Lower leg skin (tissue), 4 donors: ENCODE results near the gene ITIH2. TPM values are rescaled to one million over a fixed set of nuclear protein-coding genes. Genes with fewer than 3 reads are reported as not detected.

Source experiments
- DNase-seq, 2 donors: peaks; one replicate each; pipeline ENCODE4 v3.0.0-alpha.2; 2019; ENCODE audit warnings: low spot score in 2 of 2
- H3K4me3 ChIP-seq: fragments of 200-600 bp; sonication (generic); 2 replicates; pipeline ENCODE4 v1.5.1; 2017; ENCODE audit warnings: mild to moderate bottlenecking, low read depth; ENCODE audit not compliant: poor library complexity, severe bottlenecking
- POLR2A ChIP-seq, 2 donors: fragments of 450-650 bp; IDR thresholded peaks; one replicate each; pipeline ENCODE4 v1.6.1; 2016 to 2017; ENCODE audit warnings: antibody characterized with exemption in 2 of 2, mild to moderate bottlenecking in 1 of 2, moderate library complexity in 1 of 2
- WGBS, 2 donors: methylation state at CpG; one replicate each; pipeline ENCODE4 v1.1.5; 2018; 5-methylcytosine and 5-hydroxymethylcytosine counted together
- intact Hi-C: fragments of 100-400 bp; cut with DNase I; formaldehyde crosslinking; loops from one replicate; pipeline ENCODE4 v1.15.0; 2023; ENCODE audit warnings: low total_unique reads
- total RNA-seq, 4 donors: library from RNA; depleted of rRNA; stranded (reverse); fragments of >200 nt; gene quantifications; one replicate each; pipeline ENCODE4 v1.1.0, GENCODE V29; 2016
- TF ChIP-seq, protein P1 (sequence below), 3 donors: fragments of 450-650 bp; IDR thresholded peaks; one replicate each; pipeline ENCODE4 v1.5.1; 2016; ENCODE audit warnings: antibody characterized with exemption in 3 of 3, mild to moderate bottlenecking in 3 of 3, moderate library complexity in 2 of 3

Gene ITIH2
- total RNA-seq, 4 donors from 2014 or later: not detected

- no peak for DNase-seq
- 81 to 90% methylated on average over 4 of the region's 4 CpGs for WGBS, 2 donors
- intact Hi-C loops: no loop called here
Measured at GRCh38 chr10:7794251-7795026, 91.3 kb downstream of the ITIH2 start.

GRCh38 chr10:7795605-7796004, 92.5 kb downstream of the ITIH2 start:
- intact Hi-C loops: no loop called here
- no peak for DNase-seq
- no peak overlapping the region for H3K4me3 ChIP-seq
- 64 to 73% methylated on average over 4 of the region's 4 CpGs for WGBS, 2 donors
- TF ChIP-seq, protein P1, sequence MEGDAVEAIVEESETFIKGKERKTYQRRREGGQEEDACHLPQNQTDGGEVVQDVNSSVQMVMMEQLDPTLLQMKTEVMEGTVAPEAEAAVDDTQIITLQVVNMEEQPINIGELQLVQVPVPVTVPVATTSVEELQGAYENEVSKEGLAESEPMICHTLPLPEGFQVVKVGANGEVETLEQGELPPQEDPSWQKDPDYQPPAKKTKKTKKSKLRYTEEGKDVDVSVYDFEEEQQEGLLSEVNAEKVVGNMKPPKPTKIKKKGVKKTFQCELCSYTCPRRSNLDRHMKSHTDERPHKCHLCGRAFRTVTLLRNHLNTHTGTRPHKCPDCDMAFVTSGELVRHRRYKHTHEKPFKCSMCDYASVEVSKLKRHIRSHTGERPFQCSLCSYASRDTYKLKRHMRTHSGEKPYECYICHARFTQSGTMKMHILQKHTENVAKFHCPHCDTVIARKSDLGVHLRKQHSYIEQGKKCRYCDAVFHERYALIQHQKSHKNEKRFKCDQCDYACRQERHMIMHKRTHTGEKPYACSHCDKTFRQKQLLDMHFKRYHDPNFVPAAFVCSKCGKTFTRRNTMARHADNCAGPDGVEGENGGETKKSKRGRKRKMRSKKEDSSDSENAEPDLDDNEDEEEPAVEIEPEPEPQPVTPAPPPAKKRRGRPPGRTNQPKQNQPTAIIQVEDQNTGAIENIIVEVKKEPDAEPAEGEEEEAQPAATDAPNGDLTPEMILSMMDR (IDR thresholded peaks at IDR 0.05): no peak
- TF ChIP-seq POLR2A (IDR thresholded peaks at IDR 0.05): no peak

More at GRCh38 chr10:7794251-7795026, 91.3 kb downstream of the ITIH2 start:
- no peak overlapping the region for H3K4me3 ChIP-seq
- TF ChIP-seq, protein P1 (IDR thresholded peaks at IDR 0.05): no peak
- TF ChIP-seq POLR2A (IDR thresholded peaks at IDR 0.05): no peak

GRCh38 chr10:7797582-7797981, 94.5 kb downstream of the ITIH2 start:
- 76 to 77% methylated on average over 6 of the region's 6 CpGs for WGBS, 2 donors
- no peak for DNase-seq
- no peak overlapping the region for H3K4me3 ChIP-seq
- TF ChIP-seq, protein P1 (IDR thresholded peaks at IDR 0.05): no peak
- no peak for TF ChIP-seq POLR2A (IDR thresholded peaks at IDR 0.05)
- intact Hi-C loops: no loop called here

Other genes with a start within 250 kb of the ITIH2 start
- 10 to 100 TPM in 1 of 4 donors, 1 to 10 TPM in 3; 4.4 to 10.7 (median 8.3) TPM for gene ITIH5, start 36.4 kb upstream of the ITIH2 start, total RNA-seq
- 10 to 100 TPM in 1 of 4 donors, 1 to 10 TPM in 3; 7.0 to 10.3 (median 8.2) TPM for gene KIN, start 84.7 kb downstream of the ITIH2 start, total RNA-seq
- 100 to 1,000 TPM; 148 to 233 (median 216) TPM for gene ATP5F1C, start 84.9 kb downstream of the ITIH2 start, total RNA-seq
- gene TAF3, start 115.2 kb downstream of the ITIH2 start, total RNA-seq: 1 to 10 TPM; 5.0 to 8.3 (median 7.7) TPM